WTC11 (cell line): ENCODE results near the gene FOXL2NB. TPM values are rescaled to one million over a fixed set of nuclear protein-coding genes. Genes with fewer than 3 reads are reported as not detected.

Experiments used
- ATAC-seq: fragments of 200-7000 bp; cut with Tn5 transposase; 2 replicates; pipeline ENCODE4 v1.10.0; 2021; ENCODE audit warnings: mild to moderate bottlenecking, moderate library complexity
- CTCF ChIA-PET: fragments of 300-600 bp; sonication (Branson Sonifier 250); formaldehyde crosslinking; loops from one replicate; lab custom pipeline; 2021; ENCODE audit warnings: antibody characterized with exemption; lab: Charles Lee
- POLR2A ChIA-PET: fragments of 350-600 bp; sonication (Branson Sonifier 250); formaldehyde crosslinking; loops from one replicate; lab custom pipeline; 2021; ENCODE audit warnings: antibody characterized with exemption; lab: Charles Lee
- DNase-seq: peaks from one replicate; pipeline ENCODE4 v3.0.0; 2021; ENCODE audit warnings: low spot score
- H3K27ac Mint-ChIP-seq: 2 replicates; pipeline ENCODE4 v1.8.0; 2021; ENCODE audit warnings: mixed read lengths
- H3K27me3 Mint-ChIP-seq: 2 replicates; pipeline ENCODE4 v1.8.0; 2021; ENCODE audit warnings: low read depth, mild to moderate bottlenecking, moderate library complexity, mixed read lengths
- H3K36me3 Mint-ChIP-seq: 2 replicates; pipeline ENCODE4 v1.8.0; 2021; ENCODE audit warnings: mixed read lengths
- H3K4me1 Mint-ChIP-seq: 2 replicates; pipeline ENCODE4 v1.8.0; 2022; ENCODE audit warnings: mixed read lengths
- H3K4me3 Mint-ChIP-seq: 2 replicates; pipeline ENCODE4 v1.8.0; 2021; ENCODE audit warnings: mild to moderate bottlenecking, moderate library complexity, mixed read lengths
- H3K9me3 Mint-ChIP-seq: 2 replicates; pipeline ENCODE4 v1.8.0; 2021; ENCODE audit warnings: mixed read lengths
- AFF4 ChIP-seq: sonication (generic); formaldehyde crosslinking; IDR thresholded peaks from 2 replicates; pipeline ENCODE4 v1.8.1; 2023; ENCODE audit warnings: mild to moderate bottlenecking, missing genetic modification reagents, borderline replicate concordance
- ATF3 ChIP-seq: sonication (generic); formaldehyde crosslinking; conservative IDR thresholded peaks from 2 replicates; pipeline ENCODE4 v1.8.1; 2022; ENCODE audit warnings: mild to moderate bottlenecking, missing genetic modification reagents
- E2F1 ChIP-seq: sonication (generic); formaldehyde crosslinking; IDR thresholded peaks from 2 replicates; pipeline ENCODE4 v1.8.0; 2022; ENCODE audit warnings: mild to moderate bottlenecking, missing genetic modification reagents
- ERG ChIP-seq: fragments of 250-450 bp; sonication (Bioruptor Pico); IDR thresholded peaks from 2 replicates; pipeline ENCODE4 v1.8.0; 2021; ENCODE audit warnings: mild to moderate bottlenecking
- FOXK1 ChIP-seq: sonication (generic); formaldehyde crosslinking; IDR thresholded peaks from 2 replicates; pipeline ENCODE4 v1.8.0; 2022; ENCODE audit warnings: mild to moderate bottlenecking, moderate library complexity, missing genetic modification reagents
- FOXP1 ChIP-seq: sonication (generic); formaldehyde crosslinking; IDR thresholded peaks from 2 replicates; pipeline ENCODE4 v1.8.0; 2022; ENCODE audit warnings: missing genetic modification reagents, mild to moderate bottlenecking, moderate library complexity, borderline replicate concordance
- FOXP4 ChIP-seq: sonication (generic); formaldehyde crosslinking; IDR thresholded peaks from 2 replicates; pipeline ENCODE4 v1.8.0; 2022; ENCODE audit warnings: mild to moderate bottlenecking, missing genetic modification reagents
- GABPB1 ChIP-seq: sonication (generic); formaldehyde crosslinking; IDR thresholded peaks from 2 replicates; pipeline ENCODE4 v1.8.1; 2023; ENCODE audit warnings: mild to moderate bottlenecking, missing genetic modification reagents
- MAX ChIP-seq: sonication (generic); formaldehyde crosslinking; IDR thresholded peaks from 2 replicates; pipeline ENCODE4 v1.8.0; 2022; ENCODE audit warnings: mild to moderate bottlenecking, missing genetic modification reagents
- MXD4 ChIP-seq: fragments of 250-450 bp; sonication (Bioruptor Pico); IDR thresholded peaks from 2 replicates; pipeline ENCODE4 v1.8.0; 2021; ENCODE audit warnings: mild to moderate bottlenecking, moderate library complexity, borderline replicate concordance
- PRRX2 ChIP-seq: fragments of 250-450 bp; sonication (Bioruptor Pico); IDR thresholded peaks from 2 replicates; pipeline ENCODE4 v1.8.0; 2021; ENCODE audit warnings: mild to moderate bottlenecking
- ZNF219 ChIP-seq: sonication (generic); formaldehyde crosslinking; IDR thresholded peaks from 2 replicates; pipeline ENCODE4 v1.8.0; 2023; ENCODE audit warnings: missing genetic modification reagents, mild to moderate bottlenecking, borderline replicate concordance
- ZNF263 ChIP-seq: sonication (generic); formaldehyde crosslinking; IDR thresholded peaks from 2 replicates; pipeline ENCODE4 v1.8.1; 2022; ENCODE audit warnings: low read depth, mild to moderate bottlenecking, moderate library complexity, missing genetic modification reagents
- ZNF423 ChIP-seq: fragments of 250-450 bp; sonication (Bioruptor Pico); IDR thresholded peaks from 2 replicates; pipeline ENCODE4 v2.1.2; 2022; ENCODE audit warnings: mild to moderate bottlenecking, moderate library complexity
- total RNA-seq: library from RNA; stranded (reverse); gene quantifications from 3 replicates; pipeline ENCODE4 v1.2.3, GENCODE V29; 2021

The FOXL2NB gene
- total RNA-seq, 1 experiment from 2014 or later, result 5.1 TPM

GRCh38 chr3:138995706-138996105 is 48.7 kb downstream of the FOXL2NB start:
- ChIA-PET POLR2A (no interaction called here), CTCF (interaction anchor here (1.9 kb wide), 1 partner anchor 35 kb away, joined by 6 read pairs; no protein-coding TSS in a partner anchor)
- Mint-ChIP-seq H3K9me3 (peaks cover 7% of the 10 kb centered on the region), H3K4me1 (no peaks in the 10 kb centered on the region), H3K4me3 (no peak overlapping the region), H3K36me3 (no peaks in the 10 kb centered on the region), H3K27me3 (peaks cover 11% of the 10 kb centered on the region), H3K27ac (no peak overlapping the region)
- no peak for ATAC-seq
- TF ChIP-seq ZNF219, result no peak
- no peak for TF ChIP-seq MXD4
- no peak for TF ChIP-seq E2F1 (CRISPR knock-in tag)
- no peak for TF ChIP-seq FOXK1
- TF ChIP-seq MAX, result no peak
- TF ChIP-seq PRRX2 (CRISPR knock-in tag), result no peak
- TF ChIP-seq AFF4 (CRISPR knock-in tag), result no peak
- TF ChIP-seq ZNF263 (CRISPR knock-in tag), result no peak
- no peak for TF ChIP-seq FOXP1 (CRISPR knock-in tag)
- no peak for TF ChIP-seq GABPB1 (CRISPR knock-in tag)
- no peak for TF ChIP-seq ZNF423 (CRISPR knock-in tag)
- TF ChIP-seq ERG, result no peak
- no peak for TF ChIP-seq ATF3 (CRISPR knock-in tag)
- no peak for TF ChIP-seq FOXP4 (CRISPR knock-in tag)
- DNase-seq, result no peak

Other genes starting within 250 kb of the FOXL2NB start
- 36.0 to 40.0 TPM (median 38.5 TPM) in 3 replicates for gene PIK3CB, start 112.3 kb upstream of the FOXL2NB start, total RNA-seq
- gene FOXL2, start 80 bp upstream of the FOXL2NB start, total RNA-seq, result 0.82 to 1.6 TPM (median 1.4 TPM) in 3 replicates
- not detected in 3 replicates for gene PRR23A, start 59.1 kb downstream of the FOXL2NB start, total RNA-seq
- gene PRR23B, start 73.7 kb downstream of the FOXL2NB start, total RNA-seq, result not detected in 3 replicates
- gene PRR23C, start 97.7 kb downstream of the FOXL2NB start, total RNA-seq, result not detected in 3 replicates